ENCODE data around the gene JAKMIP2.

JAKMIP2 gene

DNA sequence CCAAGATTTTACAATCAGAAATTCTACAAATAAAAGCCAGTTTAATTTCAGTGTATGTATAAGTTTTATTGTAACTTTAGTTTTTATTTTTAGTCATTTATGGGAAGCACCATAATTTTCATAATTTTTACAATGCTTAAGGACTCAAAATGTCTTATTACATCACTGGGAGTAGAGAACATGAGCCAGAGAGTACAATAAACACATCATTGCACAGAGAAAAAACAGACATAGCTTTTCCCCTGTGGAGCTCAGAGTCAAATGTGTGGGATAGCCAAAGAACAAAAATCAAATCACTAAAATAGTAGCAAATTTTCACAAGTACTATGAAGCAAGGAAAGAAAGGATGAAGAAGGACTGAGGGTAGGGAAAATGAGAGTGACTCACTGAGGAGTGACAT is 5.5 kb upstream of the JAKMIP2 start:
- DNase-seq (ENCODE audit: low read depth), result no peak

DNA sequence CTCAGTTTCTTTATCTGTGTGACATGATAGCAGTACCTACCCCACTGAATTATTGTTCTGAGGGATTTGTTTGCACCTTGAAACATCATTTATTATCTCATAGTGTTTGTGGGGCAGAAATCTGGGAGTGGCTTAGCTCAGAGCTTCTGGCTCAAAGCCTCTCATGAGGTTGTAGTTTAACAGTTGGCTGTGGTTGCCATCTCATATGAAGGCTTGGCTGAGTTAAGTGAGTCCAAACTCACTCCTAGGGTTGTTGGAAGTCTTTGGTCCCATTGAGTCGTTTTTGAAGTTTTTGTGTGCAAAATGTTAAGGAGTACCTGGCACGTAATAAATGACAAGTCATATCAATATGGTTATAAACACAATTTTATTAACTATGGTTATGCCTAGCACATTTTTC is 3.6 kb upstream of the JAKMIP2 start:
- no peak for DNase-seq (ENCODE audit: low read depth)

DNA sequence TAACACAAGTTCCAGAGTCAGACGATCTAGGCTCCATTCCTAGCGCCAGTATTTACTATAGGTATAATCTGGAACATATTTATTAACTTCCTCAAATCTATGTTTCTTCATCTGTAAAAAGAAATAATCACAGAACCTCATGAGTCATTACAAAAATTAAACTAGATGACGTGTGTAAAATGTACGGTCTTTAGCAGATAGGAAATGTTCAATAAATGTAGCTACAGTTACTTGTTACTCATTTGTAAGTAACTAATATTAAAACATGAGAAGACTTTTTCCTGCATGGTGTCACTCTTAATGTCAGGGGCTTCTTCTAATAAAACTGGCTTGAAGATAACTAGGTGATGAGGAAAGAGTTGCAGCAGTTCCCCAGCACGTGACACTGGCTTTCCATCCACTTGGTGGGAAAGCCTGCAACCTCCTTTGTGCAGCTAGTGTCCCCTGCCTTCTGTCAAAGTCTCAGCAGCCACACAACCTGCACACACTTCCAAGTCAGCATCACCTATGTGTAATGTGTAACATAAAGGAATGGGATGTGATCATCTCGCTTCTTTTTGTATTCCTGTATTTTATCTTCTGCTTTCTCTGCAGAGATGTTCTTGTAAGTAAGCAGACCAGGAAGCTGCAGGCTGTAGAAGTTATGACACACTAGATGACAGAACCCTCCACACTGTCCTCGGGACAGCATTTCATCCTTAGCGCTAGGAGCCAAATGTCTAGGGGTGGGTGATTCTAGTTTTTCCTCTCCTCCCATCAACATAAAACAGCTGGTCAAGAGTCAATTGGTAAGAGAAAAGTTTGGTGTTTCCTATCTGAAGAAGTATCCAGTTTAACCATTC is 1.8 kb upstream of the JAKMIP2 start:
- DNase-seq (ENCODE audit: low read depth), result no peak

DNA sequence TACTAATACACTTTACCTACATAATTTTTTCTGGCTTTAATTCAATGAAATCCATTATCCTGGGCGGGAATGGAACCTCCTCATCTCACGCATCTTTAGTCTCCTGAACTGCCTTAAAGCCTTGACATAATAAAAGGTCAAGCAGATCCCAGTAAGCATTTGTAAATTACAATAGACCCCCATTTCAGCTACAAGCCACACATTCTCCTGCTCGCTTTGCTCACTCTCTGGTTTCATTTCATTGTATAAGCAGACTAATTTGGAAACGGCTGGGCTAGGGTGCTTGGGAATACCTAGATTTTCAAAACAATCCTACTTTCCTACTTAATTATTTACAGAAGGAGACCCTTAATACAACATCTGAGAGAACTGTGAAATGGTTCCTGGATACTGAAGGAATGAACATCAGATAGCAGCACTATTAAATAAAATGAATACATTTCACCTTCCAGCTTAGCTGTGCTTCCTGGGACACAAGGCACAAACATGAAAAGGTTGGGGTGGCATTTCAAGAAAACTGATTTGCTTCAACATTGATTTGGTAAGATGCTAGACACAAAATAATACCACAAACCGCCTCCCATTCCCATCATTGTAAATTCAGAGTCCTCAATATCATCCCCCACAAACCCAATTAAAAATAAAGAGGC is 1.5 kb downstream of the JAKMIP2 start:
- no peak for DNase-seq (ENCODE audit: low read depth)

DNA sequence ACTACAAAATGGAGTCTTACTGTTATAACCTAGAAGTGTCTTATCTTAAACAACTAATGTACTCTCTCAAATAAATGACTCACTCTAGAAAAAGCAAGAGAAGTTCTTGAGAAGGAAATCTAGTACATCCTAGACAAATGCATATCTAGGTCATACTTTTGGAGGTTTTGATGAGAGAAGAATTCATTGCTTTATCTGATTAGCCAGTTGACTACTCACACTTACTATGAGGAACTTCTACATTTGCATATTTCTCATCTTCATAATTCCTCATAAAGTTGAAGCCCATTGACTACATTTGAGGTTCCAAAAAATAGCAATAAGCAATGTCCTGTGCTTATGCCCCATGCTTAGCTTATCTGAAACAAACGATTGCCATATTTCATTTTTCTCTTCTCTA is 2.8 kb downstream of the JAKMIP2 start:
- DNase-seq (ENCODE audit: low read depth), result no peak

DNA sequence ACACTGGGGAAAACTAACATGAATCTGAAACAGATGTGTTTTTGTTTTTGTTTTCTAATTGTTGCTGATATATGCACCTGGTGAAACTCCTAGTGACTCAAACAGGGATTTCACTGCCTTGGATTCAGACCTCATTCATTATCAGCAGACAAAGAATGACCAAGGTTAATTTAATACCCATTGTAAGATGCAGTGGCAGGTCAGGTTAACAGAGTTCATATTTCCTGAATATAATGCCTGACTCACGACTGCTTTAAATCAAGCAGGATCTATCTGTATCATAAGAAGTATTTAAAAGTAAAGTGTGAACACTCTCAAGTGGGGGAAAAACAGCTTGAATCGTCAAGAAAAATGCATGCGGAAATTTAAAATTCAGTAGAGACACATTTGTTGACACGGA is 5.5 kb downstream of the JAKMIP2 start:
- DNase-seq (ENCODE audit: low read depth), result no peak

DNA sequence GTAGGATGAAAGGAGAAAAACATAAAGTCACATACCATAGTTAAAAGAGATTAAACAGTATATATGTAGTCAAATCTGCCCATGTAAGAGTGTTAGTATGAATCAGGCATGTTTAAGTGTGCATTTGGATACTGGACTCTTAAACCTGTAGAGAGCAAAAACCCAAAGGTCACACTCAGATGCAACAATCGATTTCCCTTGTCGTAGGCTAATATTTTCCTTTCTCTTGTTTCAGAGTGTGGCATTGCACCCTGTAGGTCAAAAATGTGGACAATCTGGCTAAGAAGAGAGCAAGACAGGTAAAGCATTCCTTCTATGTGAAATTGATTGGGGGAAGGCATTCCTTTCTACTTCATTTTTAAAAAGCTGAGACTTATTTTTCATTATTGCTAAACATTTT is 8.9 kb downstream of the JAKMIP2 start:
- DNase-seq (ENCODE audit: low read depth), result no peak

DNA sequence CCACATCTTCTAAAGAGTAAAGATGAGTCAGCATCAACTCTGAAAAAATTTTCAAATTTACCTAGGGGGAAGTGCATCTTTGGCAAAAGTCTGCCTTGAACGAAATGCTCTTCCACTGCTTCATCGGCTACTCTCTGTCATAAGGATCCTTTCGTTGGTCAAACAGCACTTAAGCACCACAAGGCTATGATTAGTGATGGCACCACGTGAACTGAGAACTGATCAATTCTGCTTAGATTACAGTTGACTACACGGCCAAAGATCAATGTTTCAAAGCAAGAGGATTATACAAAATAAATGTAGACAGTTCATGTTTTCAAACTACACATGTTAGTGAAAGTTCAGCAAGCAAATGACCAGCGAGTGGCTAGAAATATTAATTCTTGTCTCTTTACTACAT is 9.4 kb downstream of the JAKMIP2 start:
- no peak for DNase-seq (ENCODE audit: low read depth)

DNA sequence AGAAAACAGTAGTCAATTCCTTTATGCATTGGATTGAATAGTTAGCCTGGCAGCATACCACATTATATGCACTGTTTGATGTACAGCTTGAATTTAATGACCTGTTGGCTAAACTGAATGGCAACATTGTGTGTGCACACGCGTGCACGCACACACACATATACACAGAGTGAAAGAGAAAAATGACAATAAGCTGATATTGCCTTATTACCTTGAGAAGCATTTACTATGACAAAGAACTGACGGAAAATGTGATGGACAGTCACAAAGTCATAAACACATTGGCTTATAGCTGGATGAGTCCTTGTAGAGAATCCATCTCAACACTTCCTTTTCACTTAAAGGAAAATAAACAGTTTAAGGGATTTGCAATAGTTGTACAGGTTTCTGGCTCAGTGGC is 15.5 kb downstream of the JAKMIP2 start:
- DNase-seq (ENCODE audit: low read depth), result no peak

DNA sequence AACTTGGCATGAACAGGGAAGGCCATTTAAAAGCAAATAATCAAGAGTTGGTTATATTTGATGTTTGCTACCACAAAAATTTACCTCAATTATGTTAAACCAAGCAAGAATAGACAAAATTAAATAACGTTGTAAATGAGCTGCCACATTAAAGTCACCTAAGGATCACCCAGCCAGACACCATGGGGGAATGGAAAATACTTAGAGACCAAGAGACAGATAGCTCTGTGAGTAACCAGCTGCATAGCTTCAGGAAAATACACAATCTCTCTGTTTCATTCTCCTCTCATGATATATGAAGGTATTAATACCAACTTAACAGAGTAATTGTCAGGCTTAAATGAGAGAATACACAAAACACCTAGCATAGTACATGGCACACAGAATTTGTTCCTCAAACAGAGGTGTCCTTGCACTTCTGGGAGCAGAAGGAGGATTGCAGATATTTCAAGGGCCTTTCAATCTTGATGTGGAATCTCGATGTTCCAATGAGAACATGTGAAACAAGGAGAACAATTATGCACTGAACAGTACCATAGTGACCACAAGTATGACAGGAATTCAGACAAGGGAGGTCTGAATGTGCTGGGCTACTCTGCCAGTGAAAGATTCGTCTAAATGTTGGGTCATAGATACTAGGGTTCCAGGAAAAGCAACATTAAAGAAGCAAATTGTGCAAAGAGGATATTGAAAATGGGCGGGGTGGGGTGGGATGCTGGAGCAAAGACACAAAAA is 18.6 kb downstream of the JAKMIP2 start:
- no peak for DNase-seq (ENCODE audit: low read depth)

DNA sequence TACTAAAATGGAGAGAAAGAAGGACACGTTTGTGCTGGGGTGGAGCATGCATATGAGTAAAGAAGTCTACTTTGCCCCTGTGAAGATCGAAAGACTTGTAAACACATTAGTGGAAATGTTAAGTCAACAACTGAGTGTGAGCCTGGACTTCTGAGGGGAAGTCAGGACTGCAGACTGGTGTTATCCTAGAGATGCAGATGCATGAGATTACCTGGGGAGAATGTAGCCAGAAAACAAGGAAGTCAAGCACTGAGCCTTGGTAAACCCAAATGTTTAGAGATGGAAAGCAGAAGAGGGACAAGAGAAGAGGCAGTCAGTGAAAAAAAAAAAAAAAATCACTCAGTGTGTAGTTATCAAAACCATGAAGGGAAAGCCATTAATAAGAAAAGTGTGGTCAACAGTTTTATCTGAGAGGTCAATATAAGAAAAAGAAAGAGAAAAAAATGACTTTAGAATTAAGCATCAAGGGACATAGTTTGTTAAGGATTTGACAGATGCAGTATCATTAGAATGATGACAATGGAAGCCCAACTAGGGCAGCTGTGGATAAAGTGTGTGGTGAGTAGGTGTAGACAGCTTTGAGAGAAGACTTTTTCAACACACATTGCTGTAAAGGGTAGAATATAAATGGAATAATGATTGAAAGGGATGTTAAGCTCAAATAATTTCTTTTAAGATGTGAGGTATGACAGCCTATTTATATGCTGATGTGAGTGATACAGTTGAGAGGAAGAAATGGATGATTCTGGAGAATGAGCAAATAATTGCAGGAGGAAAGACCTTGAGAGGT is 22.2 kb downstream of the JAKMIP2 start:
- DNase-seq (ENCODE audit: low read depth), result no peak

DNA sequence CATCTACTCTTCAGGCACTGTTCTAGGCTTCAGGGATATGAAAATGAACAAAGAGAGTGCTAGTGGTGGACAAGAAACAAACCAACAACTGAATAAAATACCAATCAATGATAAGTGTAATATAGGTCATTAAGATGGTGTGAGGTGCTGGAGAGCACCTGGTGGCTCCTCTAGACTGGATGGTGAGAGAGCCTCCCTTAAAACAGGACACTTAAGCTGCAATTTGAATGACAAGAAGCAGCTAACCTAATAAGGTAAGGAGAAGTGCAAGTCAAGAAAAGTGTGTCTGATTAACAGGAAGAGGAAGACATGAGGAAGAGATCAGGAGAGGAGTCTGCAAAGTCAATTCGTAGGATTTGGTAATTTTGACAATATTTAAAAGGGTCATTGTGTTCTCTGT is 23.1 kb downstream of the JAKMIP2 start:
- DNase-seq (ENCODE audit: low read depth), result no peak

DNA sequence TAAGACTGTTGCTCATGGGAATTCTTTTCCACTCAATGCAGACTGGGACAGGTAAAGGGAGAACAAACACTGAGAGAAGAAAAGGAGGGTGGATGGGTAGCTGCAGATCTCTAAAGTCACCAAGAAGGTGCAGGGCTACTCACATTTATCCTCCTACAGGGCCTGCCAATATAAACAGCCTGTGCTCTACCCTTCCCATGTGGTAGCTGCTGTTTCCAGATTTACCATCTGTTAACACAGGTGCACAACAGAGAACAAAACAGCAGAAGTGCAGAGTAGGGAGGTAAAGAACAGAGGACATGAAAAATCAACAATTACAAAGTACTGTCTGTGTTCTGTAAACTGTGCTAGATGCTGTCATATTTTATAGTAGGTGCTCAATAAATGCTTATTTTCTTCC is 26.0 kb downstream of the JAKMIP2 start:
- no peak for DNase-seq (ENCODE audit: low read depth)

DNA sequence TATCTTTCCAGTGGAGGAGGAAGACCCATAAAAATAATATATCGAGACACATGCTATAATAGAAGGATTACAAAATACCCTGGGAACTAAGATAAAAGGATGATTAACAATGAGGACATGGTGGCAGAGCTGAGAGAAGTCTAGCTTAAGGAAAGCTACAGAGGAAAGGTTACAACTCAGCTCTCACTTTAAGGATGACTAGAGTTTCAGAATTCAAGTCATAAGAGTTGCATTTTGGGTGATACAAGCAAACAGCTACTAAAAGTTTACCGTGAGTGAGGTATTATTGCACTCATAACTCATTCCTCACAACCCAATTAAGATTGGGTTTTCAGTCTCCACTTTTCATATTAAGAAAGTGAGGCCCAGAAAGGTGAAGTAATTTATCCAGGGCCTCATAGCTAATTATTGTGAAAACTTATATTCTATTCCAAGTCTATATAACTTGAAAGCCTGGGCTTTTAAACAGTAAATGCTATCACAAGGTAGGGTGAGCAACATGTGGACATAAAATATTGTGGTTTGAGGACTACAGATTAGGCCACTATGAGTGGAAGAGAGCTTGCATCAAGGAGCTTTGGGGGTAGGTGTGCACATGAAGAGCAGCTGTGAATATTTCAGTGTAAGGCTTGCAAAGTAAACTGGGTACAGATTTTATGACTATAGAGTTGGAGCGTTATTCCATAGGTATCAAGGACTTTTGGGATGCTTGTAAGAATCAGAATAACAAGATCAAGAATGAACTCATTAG is 28.0 kb downstream of the JAKMIP2 start:
- no peak for DNase-seq (ENCODE audit: low read depth)

DNA sequence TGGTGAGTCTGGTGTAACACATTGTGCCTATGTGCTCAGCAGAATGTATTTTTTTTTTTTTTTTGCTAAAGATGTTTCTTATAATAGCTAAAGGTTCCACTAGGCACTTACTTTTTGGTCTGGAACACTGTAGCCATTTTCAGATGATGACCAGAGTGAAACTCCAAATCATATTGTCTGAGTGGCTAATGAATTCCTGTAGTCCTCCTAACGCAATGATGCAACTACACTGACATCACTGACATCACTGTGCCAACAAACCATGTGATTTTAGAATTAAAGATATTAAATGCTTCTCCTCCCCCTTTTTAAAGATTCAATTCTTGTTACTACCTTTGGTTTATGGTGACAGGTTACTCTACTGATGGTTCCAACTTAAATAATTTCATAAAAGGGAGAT is 28.8 kb downstream of the JAKMIP2 start:
- DNase-seq (ENCODE audit: low read depth), result no peak

DNA sequence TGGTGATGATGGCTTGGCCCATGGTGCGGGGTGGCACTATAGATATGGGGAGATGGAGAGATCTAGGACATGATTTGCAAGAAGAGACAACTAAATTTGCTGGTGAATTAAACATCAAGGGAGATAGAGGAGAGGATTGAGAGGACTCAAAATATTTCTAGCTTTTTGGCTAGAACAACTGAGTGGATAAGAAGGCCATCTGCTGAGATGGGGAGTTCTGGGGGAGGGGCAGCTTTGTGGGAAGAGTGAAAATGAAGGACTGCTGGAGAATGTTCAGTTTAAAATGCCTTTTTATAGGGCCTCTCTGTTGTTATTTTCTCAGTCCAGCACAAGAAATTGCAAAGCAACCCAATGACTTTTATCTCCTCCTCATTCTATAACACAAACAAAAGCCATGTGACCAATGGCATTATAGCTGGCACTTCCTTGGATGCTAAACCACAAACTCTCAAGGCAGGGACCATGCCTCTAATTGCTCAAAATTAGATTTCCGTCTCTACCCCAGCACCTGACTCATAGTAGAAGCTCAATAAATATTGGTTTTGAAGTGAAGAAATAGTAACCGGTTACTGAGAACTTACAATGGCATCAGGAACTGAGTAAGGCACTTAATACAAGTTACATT is 29.8 kb downstream of the JAKMIP2 start:
- no peak for DNase-seq (ENCODE audit: low read depth)

DNA sequence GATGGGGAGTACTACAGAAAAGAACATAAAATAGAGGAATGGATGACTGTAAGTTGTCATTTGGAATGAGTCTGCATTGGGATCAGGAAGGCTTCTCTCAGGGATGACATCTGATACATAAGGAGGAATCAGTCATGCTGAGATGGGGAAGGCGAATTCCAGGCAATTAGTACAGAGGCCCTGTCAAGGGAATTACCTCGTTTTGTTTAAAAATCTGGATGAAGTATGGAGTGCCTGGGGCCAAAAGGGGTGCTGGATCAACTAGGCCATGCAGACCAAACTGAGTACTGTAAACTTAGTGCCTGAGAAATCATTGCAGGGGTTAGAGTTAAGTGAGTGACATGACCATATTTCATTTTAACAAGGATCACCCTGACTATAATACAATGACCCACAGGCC is 30.5 kb downstream of the JAKMIP2 start:
- DNase-seq (ENCODE audit: low read depth), result no peak

DNA sequence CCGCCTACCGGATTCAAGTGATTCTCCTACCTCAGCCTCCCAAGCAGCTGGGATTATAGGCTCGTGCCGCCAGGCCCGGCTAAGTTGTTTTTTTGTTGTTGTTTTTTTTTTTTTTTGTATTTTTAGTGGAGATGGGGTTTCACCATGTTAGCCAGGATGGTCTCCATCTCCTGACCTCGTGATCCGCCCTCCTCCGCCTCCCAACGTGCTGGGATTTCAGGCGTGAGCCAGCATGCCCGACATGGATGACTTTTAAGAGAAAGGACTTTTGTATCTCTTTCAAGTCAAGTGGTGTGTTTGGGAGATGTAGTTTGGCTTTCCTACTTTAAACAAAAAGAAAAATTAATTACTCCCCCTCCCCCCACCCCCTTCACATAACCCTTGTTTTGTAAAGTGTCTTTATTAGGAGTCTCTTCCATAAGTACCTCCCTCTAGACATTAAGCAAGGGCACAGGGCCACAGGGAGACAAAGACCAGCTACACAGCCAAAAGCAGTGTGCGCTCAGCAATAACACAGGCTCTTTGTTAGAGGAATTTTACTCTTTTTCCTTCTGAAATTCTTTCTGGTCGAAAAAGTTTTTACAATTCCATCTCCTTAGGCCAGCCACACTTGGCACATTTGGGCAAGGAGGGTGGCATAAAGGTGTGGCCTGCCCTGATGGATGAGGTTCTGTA is 31.2 kb downstream of the JAKMIP2 start:
- DNase-seq (ENCODE audit: low read depth), result no peak

DNA sequence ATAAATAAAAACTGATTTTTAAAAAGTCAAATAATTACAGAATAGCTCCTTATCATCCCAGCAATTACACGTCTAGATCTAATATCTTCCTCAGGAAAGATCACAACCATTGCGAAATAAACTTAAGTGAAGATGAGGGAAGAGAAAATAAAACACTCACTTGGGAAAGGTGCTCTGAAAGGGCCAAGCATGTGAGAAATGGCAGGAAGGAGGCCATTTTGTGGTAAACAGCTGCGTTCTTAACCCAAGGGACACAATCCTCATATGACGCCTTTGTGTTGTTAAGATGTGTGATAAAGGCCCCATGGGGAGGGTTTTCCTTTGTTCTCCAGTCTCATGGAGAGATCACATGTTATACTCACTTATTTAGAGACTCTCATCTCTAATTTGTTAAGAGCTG is 32.5 kb downstream of the JAKMIP2 start:
- no peak for DNase-seq (ENCODE audit: low read depth)

DNA sequence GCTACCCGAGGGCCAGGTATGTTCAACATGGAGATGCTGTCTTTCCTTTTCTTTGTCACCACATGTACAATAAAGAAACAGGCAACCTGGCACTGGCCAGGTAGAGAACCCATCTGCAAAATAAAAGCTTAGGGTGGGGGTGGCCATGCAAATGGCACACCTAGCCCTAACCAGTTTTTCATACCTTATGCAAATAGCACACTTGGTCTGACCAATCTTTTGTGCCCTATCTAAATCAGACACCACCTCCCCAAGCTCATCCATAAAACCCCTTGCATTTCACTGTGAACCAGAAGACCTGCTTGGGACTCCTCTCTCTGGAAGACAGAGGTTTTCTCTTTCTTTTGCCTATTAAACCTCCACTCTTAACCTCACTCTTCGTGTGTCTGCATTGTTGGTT is 33.9 kb downstream of the JAKMIP2 start:
- no peak for DNase-seq (ENCODE audit: low read depth)

DNA sequence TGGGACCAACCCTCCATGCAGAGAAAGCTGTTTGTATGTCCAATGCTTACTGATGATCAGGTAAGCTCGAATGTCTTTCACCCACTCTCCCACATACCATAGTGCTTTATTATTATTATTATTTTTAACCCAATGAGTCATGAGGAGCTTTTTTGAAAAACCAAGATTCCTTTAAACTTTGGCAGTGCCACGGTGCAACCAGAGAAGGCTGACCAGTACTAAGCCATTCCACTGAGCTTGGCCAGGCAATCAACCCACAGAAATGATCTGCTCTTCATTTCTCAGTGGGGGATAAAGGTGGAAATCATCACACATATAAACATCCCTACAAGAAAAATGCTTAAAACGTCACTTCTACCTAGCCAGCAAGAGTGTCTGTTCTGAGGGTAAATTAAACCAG is 35.5 kb downstream of the JAKMIP2 start:
- no peak for DNase-seq (ENCODE audit: low read depth)
